ENCODE data around the gene ELMO1. TPM values are rescaled to one million over a fixed set of nuclear protein-coding genes. Genes with fewer than 3 reads are reported as not detected.

ELMO1 gene
- polyA plus RNA-seq, 1 experiment, result not detected

GRCh38 chr7:37061849-37062559 lies 386.7 kb downstream of the ELMO1 start:
- ChIA-PET CTCF (no interaction called here), POLR2A (no interaction called here)
- H3K27ac ChIP-seq (ENCODE audit: low read depth, low read length), result no peak overlapping the region
- no peak for DNase-seq (ENCODE audit: low read depth, low spot score)
- TF ChIP-seq, protein P1, sequence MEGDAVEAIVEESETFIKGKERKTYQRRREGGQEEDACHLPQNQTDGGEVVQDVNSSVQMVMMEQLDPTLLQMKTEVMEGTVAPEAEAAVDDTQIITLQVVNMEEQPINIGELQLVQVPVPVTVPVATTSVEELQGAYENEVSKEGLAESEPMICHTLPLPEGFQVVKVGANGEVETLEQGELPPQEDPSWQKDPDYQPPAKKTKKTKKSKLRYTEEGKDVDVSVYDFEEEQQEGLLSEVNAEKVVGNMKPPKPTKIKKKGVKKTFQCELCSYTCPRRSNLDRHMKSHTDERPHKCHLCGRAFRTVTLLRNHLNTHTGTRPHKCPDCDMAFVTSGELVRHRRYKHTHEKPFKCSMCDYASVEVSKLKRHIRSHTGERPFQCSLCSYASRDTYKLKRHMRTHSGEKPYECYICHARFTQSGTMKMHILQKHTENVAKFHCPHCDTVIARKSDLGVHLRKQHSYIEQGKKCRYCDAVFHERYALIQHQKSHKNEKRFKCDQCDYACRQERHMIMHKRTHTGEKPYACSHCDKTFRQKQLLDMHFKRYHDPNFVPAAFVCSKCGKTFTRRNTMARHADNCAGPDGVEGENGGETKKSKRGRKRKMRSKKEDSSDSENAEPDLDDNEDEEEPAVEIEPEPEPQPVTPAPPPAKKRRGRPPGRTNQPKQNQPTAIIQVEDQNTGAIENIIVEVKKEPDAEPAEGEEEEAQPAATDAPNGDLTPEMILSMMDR (IDR thresholded peaks at IDR 0.05; ENCODE audit: low read depth, low read length), result no peak
- no peaks in the 10 kb centered on the region for H3K9me3 ChIP-seq (ENCODE audit: control insufficient read depth, insufficient read depth, low read length)
- H3K4me3 ChIP-seq (ENCODE audit: low read depth, low read length), result no peak overlapping the region
- H3K27me3 ChIP-seq (ENCODE audit: control insufficient read depth, insufficient read depth, low read length), result peaks cover 3% of the 10 kb centered on the region

DNA sequence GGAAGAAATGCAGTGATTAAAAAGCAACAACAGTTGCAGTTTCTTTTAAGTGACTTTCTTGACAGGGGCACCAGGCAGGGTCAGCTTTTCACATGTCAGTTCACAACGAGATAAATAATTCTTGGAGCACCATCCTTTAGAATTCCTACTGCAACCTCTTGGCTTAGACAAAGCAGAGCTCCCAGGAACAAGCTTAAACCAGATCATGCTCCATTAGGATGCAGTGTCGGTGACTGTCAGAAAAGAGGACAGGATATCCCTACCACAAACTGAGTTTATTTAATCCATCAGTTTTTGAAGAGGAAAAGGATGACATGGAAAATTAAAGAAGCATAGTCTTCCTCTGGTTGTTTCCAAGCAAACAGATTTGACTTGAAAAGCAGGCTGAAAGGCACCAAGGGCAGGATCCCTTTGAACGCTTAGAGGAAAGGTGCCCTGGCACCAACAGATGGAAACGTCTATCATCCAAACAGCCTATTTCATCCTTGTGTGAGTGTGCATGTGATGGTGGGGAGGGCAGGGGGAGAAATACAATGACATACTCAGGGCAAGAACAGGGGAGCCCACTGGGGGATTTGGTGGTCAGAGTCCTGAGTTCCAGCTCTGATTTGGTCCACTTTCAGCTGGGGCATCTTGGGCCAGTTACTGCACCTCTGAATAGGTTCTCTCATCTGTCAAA lies 392.3 kb downstream of the ELMO1 start:
- ChIA-PET POLR2A (no interaction called here), CTCF (no interaction called here)
- DNase-seq (ENCODE audit: low read depth, low spot score), result no peak
- Histone ChIP-seq H3K4me3 (ENCODE audit: low read depth, low read length) (no peak overlapping the region), H3K27ac (ENCODE audit: low read depth, low read length) (no peak overlapping the region), H3K9me3 (ENCODE audit: control insufficient read depth, insufficient read depth, low read length) (no peaks in the 10 kb centered on the region), H3K27me3 (ENCODE audit: control insufficient read depth, insufficient read depth, low read length) (peaks cover 3% of the 10 kb centered on the region)
- TF ChIP-seq, protein P1 (IDR thresholded peaks at IDR 0.05; ENCODE audit: low read depth, low read length), result no peak

- Histone ChIP-seq H3K9me3 (ENCODE audit: control insufficient read depth, insufficient read depth, low read length) (no peaks in the 10 kb centered on the region), H3K4me3 (ENCODE audit: low read depth, low read length) (no peak overlapping the region), H3K27ac (ENCODE audit: low read depth, low read length) (no peak overlapping the region), H3K27me3 (ENCODE audit: control insufficient read depth, insufficient read depth, low read length) (peaks cover 3% of the 10 kb centered on the region)
- ChIA-PET POLR2A (no interaction called here), CTCF (no interaction called here)
- no peak for DNase-seq (ENCODE audit: low read depth, low spot score)
- TF ChIP-seq, protein P1 (IDR thresholded peaks at IDR 0.05; ENCODE audit: low read depth, low read length), result no peak
These were observed 393.9 kb downstream of the ELMO1 start for GRCh38 chr7:37054624-37055241.

- ChIA-PET CTCF (no interaction called here), POLR2A (no interaction called here)
- no peak for DNase-seq (ENCODE audit: low read depth, low spot score)
- TF ChIP-seq, protein P1 (IDR thresholded peaks at IDR 0.05; ENCODE audit: low read depth, low read length), result no peak
- H3K9me3 ChIP-seq (ENCODE audit: control insufficient read depth, insufficient read depth, low read length), result no peaks in the 10 kb centered on the region
- H3K27ac ChIP-seq (ENCODE audit: low read depth, low read length), result no peak overlapping the region
- no peak overlapping the region for H3K4me3 ChIP-seq (ENCODE audit: low read depth, low read length)
- H3K27me3 ChIP-seq (ENCODE audit: control insufficient read depth, insufficient read depth, low read length), result no peaks in the 10 kb centered on the region
These were observed 396.0 kb downstream of the ELMO1 start for GRCh38 chr7:37052705-37053104.

GRCh38 chr7:37050801-37051200 lies 397.9 kb downstream of the ELMO1 start:
- ChIA-PET CTCF (interaction anchor here (1.4 kb wide), 1 partner anchor 64 kb away, joined by 3 read pairs; no protein-coding TSS in a partner anchor), POLR2A (no interaction called here)
- no peak for DNase-seq (ENCODE audit: low read depth, low spot score)
- TF ChIP-seq, protein P1 (IDR thresholded peaks at IDR 0.05; ENCODE audit: low read depth, low read length), result no peak
- Histone ChIP-seq H3K27me3 (ENCODE audit: control insufficient read depth, insufficient read depth, low read length) (no peaks in the 10 kb centered on the region), H3K9me3 (ENCODE audit: control insufficient read depth, insufficient read depth, low read length) (no peaks in the 10 kb centered on the region), H3K27ac (ENCODE audit: low read depth, low read length) (no peak overlapping the region), H3K4me3 (ENCODE audit: low read depth, low read length) (no peak overlapping the region)
